HepG2 (cell line): ENCODE results near the gene AHSP. TPM values are rescaled to one million over a fixed set of nuclear protein-coding genes. Genes with fewer than 3 reads are reported as not detected.
A peak's percentile ranks its signal among the peaks of the same experiment; 100 is the strongest.

Source experiments
- BRD4 ChIP-seq: sonication (generic); formaldehyde crosslinking; IDR thresholded peaks from 2 replicates; pipeline ENCODE4 v1.4.0; 2020; ENCODE audit warnings: missing genetic modification reagents
- PLRG1 ChIP-seq: fragments of 450-650 bp; conservative IDR thresholded peaks from 2 replicates; pipeline ENCODE4 v1.6.1; 2016
- POLR2AphosphoS2 ChIP-seq: IDR thresholded peaks from 2 replicates; pipeline ENCODE4 v1.6.1; 2011; ENCODE audit warnings: low read depth, low read length, improper control_type of control experiment
- RAD51 ChIP-seq: fragments of 450-650 bp; IDR thresholded peaks from 2 replicates; pipeline ENCODE4 v1.6.1; 2016; ENCODE audit warnings: borderline replicate concordance
- RBM39 ChIP-seq: fragments of 200-400 bp; formaldehyde crosslinking; IDR thresholded peaks from one replicate; pipeline ENCODE4 v1.6.1; 2018; ENCODE audit warnings: antibody characterized with exemption, mild to moderate bottlenecking, low read depth, low read length; ENCODE audit not compliant: poor library complexity, severe bottlenecking
- SIX4 ChIP-seq: sonication (generic); formaldehyde crosslinking; IDR thresholded peaks from 2 replicates; pipeline ENCODE4 v1.4.0; 2020; ENCODE audit warnings: missing genetic modification reagents
- STAG1 ChIP-seq: sonication (generic); formaldehyde crosslinking; IDR thresholded peaks from 2 replicates; pipeline ENCODE4 v1.4.0; 2020; ENCODE audit warnings: missing genetic modification reagents
- TOE1 ChIP-seq: sonication (generic); formaldehyde crosslinking; IDR thresholded peaks from 2 replicates; pipeline ENCODE4 v1.4.0; 2020; ENCODE audit warnings: mild to moderate bottlenecking, missing genetic modification reagents
- ZNF101 ChIP-seq: sonication (generic); formaldehyde crosslinking; IDR thresholded peaks from 2 replicates; pipeline ENCODE4 v1.4.0; 2020; ENCODE audit warnings: mild to moderate bottlenecking, low read depth, missing genetic modification reagents, borderline replicate concordance
- ZNF121 ChIP-seq: sonication (generic); formaldehyde crosslinking; IDR thresholded peaks from 2 replicates; pipeline ENCODE4 v1.5.0; 2020; ENCODE audit warnings: mild to moderate bottlenecking, missing genetic modification reagents
- ZNF468 ChIP-seq: sonication (generic); formaldehyde crosslinking; IDR thresholded peaks from 2 replicates; pipeline ENCODE4 v1.8.0; 2022; ENCODE audit warnings: mild to moderate bottlenecking, moderate library complexity, missing genetic modification reagents
- ZNF564 ChIP-seq: sonication (generic); formaldehyde crosslinking; IDR thresholded peaks from 2 replicates; pipeline ENCODE4 v1.8.1; 2023; ENCODE audit warnings: mild to moderate bottlenecking, missing genetic modification reagents
- ZNF790 ChIP-seq: sonication (generic); formaldehyde crosslinking; IDR thresholded peaks from 2 replicates; pipeline ENCODE4 v1.8.0; 2022; ENCODE audit warnings: missing genetic modification reagents, mild to moderate bottlenecking, borderline replicate concordance
- ZNF879 ChIP-seq: sonication (generic); formaldehyde crosslinking; IDR thresholded peaks from 2 replicates; pipeline ENCODE4 v1.8.1; 2023; ENCODE audit warnings: missing genetic modification reagents
- polyA plus RNA-seq, 8 experiments: library from polyadenylated mRNA; depleted of rRNA in 3 of 8; stranded (reverse) in 7 of 8; unstranded in 1 of 8; fragments of >200 nt; fragmentation: Illumina TruSeq in 4 of 8; extraction: Trizol in 4 of 8; gene quantifications; 2 replicates each; pipeline versions ENCODE4 v1.2.1 to v1.2.3, GENCODE V29; 2011 to 2016; ENCODE audit warnings: low read depth in 4 of 8, missing spikeins in 1 of 8, mixed read lengths in 1 of 8; ENCODE audit not compliant: insufficient read depth in 1 of 8
- total RNA-seq, 5 experiments: library from RNA; depleted of rRNA; stranded (reverse); fragments of >200 nt; fragmentation: Illumina TruSeq; extraction: Trizol; gene quantifications; 2 replicates each; pipeline ENCODE4 v1.2.3, GENCODE V29; 2016; ENCODE audit warnings: low read depth in 1 of 5
- TF ChIP-seq, protein P1 (sequence below): sonication (generic); formaldehyde crosslinking; IDR thresholded peaks from 2 replicates; pipeline ENCODE4 v1.9.0; 2021; ENCODE audit warnings: missing genetic modification reagents, borderline replicate concordance
- TF ChIP-seq, protein P2 (sequence below): sonication (generic); formaldehyde crosslinking; conservative IDR thresholded peaks from 2 replicates; pipeline ENCODE4 v1.8.1; 2023; ENCODE audit warnings: missing genetic modification reagents
- TF ChIP-seq, protein P3 (sequence below): sonication (generic); formaldehyde crosslinking; conservative IDR thresholded peaks from 2 replicates; pipeline ENCODE4 v1.4.0; 2020; ENCODE audit warnings: missing genetic modification reagents
- TF ChIP-seq, protein P4 (sequence below): sonication (generic); formaldehyde crosslinking; IDR thresholded peaks from 2 replicates; pipeline ENCODE4 v1.4.0; 2020; ENCODE audit warnings: mild to moderate bottlenecking, missing genetic modification reagents, borderline replicate concordance

Gene AHSP
- total and polyA plus RNA-seq, 2 of the 13 experiments (the other 11 are each of a cell fraction or from before 2014, with no cell fraction given), result not detected

DNA sequence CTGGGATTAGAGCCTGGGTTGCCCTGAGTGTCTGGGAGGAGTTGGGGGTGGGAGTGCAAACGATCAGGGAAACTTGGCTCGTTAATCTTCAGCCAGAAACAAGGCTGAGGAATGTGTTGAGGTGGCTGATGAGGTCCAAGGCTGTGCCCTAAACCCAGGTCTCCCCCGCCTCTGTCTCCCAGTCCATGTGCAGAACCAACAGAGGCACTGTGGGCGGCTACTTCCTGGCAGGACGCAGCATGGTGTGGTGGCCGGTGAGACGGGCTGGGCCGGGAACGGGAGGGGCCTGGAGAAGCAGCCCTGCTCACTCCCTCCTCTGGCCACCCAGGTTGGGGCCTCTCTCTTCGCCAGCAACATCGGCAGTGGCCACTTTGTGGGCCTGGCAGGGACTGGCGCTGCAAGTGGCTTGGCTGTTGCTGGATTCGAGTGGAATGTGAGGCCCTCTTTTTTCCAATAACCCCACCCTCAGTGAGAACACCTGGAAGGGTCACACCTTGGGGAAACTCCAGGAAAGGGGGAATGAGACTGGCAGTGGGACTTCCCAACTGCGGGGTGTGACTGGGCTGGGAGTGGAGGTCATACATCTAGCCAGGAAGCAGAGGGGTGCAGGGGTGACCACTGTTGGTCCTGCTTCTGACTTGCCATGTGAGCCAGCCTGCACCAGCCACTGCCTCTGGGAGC, 43.1 kb upstream of the AHSP start (continued):
- TF ChIP-seq, protein P1, sequence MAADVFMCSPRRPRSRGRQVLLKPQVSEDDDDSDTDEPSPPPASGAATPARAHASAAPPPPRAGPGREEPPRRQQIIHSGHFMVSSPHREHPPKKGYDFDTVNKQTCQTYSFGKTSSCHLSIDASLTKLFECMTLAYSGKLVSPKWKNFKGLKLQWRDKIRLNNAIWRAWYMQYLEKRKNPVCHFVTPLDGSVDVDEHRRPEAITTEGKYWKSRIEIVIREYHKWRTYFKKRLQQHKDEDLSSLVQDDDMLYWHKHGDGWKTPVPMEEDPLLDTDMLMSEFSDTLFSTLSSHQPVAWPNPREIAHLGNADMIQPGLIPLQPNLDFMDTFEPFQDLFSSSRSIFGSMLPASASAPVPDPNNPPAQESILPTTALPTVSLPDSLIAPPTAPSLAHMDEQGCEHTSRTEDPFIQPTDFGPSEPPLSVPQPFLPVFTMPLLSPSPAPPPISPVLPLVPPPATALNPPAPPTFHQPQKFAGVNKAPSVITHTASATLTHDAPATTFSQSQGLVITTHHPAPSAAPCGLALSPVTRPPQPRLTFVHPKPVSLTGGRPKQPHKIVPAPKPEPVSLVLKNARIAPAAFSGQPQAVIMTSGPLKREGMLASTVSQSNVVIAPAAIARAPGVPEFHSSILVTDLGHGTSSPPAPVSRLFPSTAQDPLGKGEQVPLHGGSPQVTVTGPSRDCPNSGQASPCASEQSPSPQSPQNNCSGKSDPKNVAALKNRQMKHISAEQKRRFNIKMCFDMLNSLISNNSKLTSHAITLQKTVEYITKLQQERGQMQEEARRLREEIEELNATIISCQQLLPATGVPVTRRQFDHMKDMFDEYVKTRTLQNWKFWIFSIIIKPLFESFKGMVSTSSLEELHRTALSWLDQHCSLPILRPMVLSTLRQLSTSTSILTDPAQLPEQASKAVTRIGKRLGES (CRISPR knock-in tag), result no peak
- TF ChIP-seq POLR2AphosphoS2 (no peak), STAG1 (CRISPR knock-in tag) (no peak), ZNF564 (no peak), ZNF879 (CRISPR knock-in tag) (no peak), PLRG1 (no peak), RBM39 (no peak), ZNF101 (CRISPR knock-in tag) (no peak), ZNF468 (CRISPR knock-in tag) (peak; percentile 49; the same call in 1 of the 2 replicates), TOE1 (CRISPR knock-in tag) (no peak), BRD4 (CRISPR knock-in tag) (peak; percentile 72), SIX4 (CRISPR knock-in tag) (peak; percentile 28; the same call in 1 of the 2 replicates), RAD51 (no peak), ZNF790 (CRISPR knock-in tag) (no peak), ZNF121 (CRISPR knock-in tag) (no peak)
- TF ChIP-seq, protein P2, sequence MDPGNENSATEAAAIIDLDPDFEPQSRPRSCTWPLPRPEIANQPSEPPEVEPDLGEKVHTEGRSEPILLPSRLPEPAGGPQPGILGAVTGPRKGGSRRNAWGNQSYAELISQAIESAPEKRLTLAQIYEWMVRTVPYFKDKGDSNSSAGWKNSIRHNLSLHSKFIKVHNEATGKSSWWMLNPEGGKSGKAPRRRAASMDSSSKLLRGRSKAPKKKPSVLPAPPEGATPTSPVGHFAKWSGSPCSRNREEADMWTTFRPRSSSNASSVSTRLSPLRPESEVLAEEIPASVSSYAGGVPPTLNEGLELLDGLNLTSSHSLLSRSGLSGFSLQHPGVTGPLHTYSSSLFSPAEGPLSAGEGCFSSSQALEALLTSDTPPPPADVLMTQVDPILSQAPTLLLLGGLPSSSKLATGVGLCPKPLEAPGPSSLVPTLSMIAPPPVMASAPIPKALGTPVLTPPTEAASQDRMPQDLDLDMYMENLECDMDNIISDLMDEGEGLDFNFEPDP (CRISPR knock-in tag), result no peak
- TF ChIP-seq, protein P3, sequence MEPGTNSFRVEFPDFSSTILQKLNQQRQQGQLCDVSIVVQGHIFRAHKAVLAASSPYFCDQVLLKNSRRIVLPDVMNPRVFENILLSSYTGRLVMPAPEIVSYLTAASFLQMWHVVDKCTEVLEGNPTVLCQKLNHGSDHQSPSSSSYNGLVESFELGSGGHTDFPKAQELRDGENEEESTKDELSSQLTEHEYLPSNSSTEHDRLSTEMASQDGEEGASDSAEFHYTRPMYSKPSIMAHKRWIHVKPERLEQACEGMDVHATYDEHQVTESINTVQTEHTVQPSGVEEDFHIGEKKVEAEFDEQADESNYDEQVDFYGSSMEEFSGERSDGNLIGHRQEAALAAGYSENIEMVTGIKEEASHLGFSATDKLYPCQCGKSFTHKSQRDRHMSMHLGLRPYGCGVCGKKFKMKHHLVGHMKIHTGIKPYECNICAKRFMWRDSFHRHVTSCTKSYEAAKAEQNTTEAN, result 0 out of 2 replicates have a peak, but pooled peaks have one; percentile 40
- TF ChIP-seq, protein P4, sequence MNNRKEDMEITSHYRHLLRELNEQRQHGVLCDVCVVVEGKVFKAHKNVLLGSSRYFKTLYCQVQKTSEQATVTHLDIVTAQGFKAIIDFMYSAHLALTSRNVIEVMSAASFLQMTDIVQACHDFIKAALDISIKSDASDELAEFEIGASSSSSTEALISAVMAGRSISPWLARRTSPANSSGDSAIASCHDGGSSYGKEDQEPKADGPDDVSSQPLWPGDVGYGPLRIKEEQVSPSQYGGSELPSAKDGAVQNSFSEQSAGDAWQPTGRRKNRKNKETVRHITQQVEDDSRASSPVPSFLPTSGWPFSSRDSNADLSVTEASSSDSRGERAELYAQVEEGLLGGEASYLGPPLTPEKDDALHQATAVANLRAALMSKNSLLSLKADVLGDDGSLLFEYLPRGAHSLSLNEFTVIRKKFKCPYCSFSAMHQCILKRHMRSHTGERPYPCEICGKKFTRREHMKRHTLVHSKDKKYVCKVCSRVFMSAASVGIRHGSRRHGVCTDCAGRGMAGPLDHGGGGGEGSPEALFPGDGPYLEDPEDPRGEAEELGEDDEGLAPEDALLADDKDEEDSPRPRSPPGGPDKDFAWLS (CRISPR knock-in tag), result peak; percentile 62; the same call in 1 of the 2 replicates
